Prostate gland (tissue), 2 donors: ENCODE results near the gene FOXP1. TPM values are rescaled to one million over a fixed set of nuclear protein-coding genes. Genes with fewer than 3 reads are reported as not detected.

Experiments used
- DNase-seq: peaks from one replicate; pipeline ENCODE4 v3.0.0-alpha.2; 2019; ENCODE audit warnings: low spot score
- H3K27ac ChIP-seq, 2 donors: fragments of 200-600 bp; sonication (generic); 2 replicates each; pipeline ENCODE4 v1.5.1; 2017 to 2019
- H3K27me3 ChIP-seq: fragments of 200-600 bp; sonication (generic); replicated peaks from 2 replicates; pipeline ENCODE4 v1.5.1; 2019; ENCODE audit not compliant: insufficient read depth
- H3K36me3 ChIP-seq, 2 donors: fragments of 200-600 bp; sonication (generic); 1 replicate in 1 of 2; 2 replicates in 1 of 2; pipeline versions ENCODE4 v1.5.1 to v1.8.1; 2017 to 2019
- H3K4me1 ChIP-seq: fragments of 200-600 bp; sonication (generic); replicated peaks from 2 replicates; pipeline ENCODE4 v1.5.1; 2019
- H3K4me3 ChIP-seq, 2 donors: fragments of 200-600 bp; sonication (generic); 2 replicates each; pipeline ENCODE4 v1.5.1; 2017 to 2019
- H3K9me3 ChIP-seq: fragments of 200-600 bp; sonication (generic); 2 replicates; pipeline ENCODE4 v1.5.1; 2017
- CTCF ChIP-seq, 4 experiments: fragments of 200-600 bp in 2 of 4; fragments of 450-650 bp in 2 of 4; sonication (generic) in 2 of 4; IDR thresholded peaks; 1 replicate in 3 of 4; 2 replicates in 1 of 4; pipeline ENCODE4 v1.5.1; 2016 to 2019; ENCODE audit warnings: antibody characterized with exemption in 4 of 4, mild to moderate bottlenecking in 2 of 4, moderate library complexity in 2 of 4
- POLR2A ChIP-seq: fragments of 450-650 bp; IDR thresholded peaks from one replicate; pipeline ENCODE4 v1.6.1; 2016; ENCODE audit warnings: antibody characterized with exemption, mild to moderate bottlenecking
- POLR2AphosphoS5 ChIP-seq: sonication (generic); formaldehyde crosslinking; IDR thresholded peaks from one replicate; pipeline ENCODE4 v1.6.1; 2017; ENCODE audit warnings: antibody characterized with exemption
- WGBS: methylation state at CpG from one replicate; pipeline ENCODE4 v1.1.5; 2018; 5-methylcytosine and 5-hydroxymethylcytosine counted together
- intact Hi-C: fragments of 100-400 bp; cut with DNase I; formaldehyde crosslinking; loops from one replicate; pipeline ENCODE4 v1.14.2; 2022
- total RNA-seq, 2 donors: library from RNA; depleted of rRNA; stranded (reverse); fragments of >200 nt; gene quantifications; one replicate each; pipeline ENCODE4 v1.1.0, GENCODE V29; 2016

FOXP1 gene
- total RNA-seq, 2 donors from 2014 or later: 133 to 156 TPM

- intact Hi-C loops: no loop called here
- Histone ChIP-seq H3K27me3 (no peaks in the 10 kb centered on the region), H3K36me3 (no peaks in the 10 kb centered on the region), H3K27ac (no peak overlapping the region), H3K4me3 (no peak overlapping the region), H3K9me3 (no peaks in the 10 kb centered on the region), H3K4me1 (no peaks in the 10 kb centered on the region)
- no peak for DNase-seq
- no peak for TF ChIP-seq POLR2A
- no peak for TF ChIP-seq POLR2AphosphoS5
- no peak for TF ChIP-seq CTCF (IDR thresholded peaks at IDR 0.05)
- WGBS: 61% methylated on average over 7 of the region's 7 CpGs
These were observed 198.5 kb downstream of the FOXP1 start for GRCh38 chr3:71384837-71385716.

- Histone ChIP-seq H3K4me1 (no peaks in the 10 kb centered on the region), H3K4me3 (no peak overlapping the region), H3K27ac (no peak overlapping the region), H3K27me3 (no peaks in the 10 kb centered on the region), H3K36me3 (no peaks in the 10 kb centered on the region), H3K9me3 (no peaks in the 10 kb centered on the region)
- intact Hi-C loops: no loop called here
- no peak for DNase-seq
- WGBS: 66% methylated on average over 3 of the region's 3 CpGs
- TF ChIP-seq CTCF (IDR thresholded peaks at IDR 0.05) (no peak), POLR2AphosphoS5 (no peak), POLR2A (no peak)
These were observed 199.1 kb downstream of the FOXP1 start for GRCh38 chr3:71384388-71384787.

GRCh38 chr3:71380096-71380495 lies 203.4 kb downstream of the FOXP1 start:
- H3K4me3 ChIP-seq: no peak overlapping the region
- intact Hi-C loops: no loop called here
- TF ChIP-seq CTCF (IDR thresholded peaks at IDR 0.05) (no peak), POLR2AphosphoS5 (no peak), POLR2A (no peak)
- WGBS: 81% methylated on average over 3 of the region's 3 CpGs
- no peaks in the 10 kb centered on the region for H3K36me3 ChIP-seq
- no peak overlapping the region for H3K27ac ChIP-seq
- H3K9me3 ChIP-seq: no peaks in the 10 kb centered on the region
- no peaks in the 10 kb centered on the region for H3K4me1 ChIP-seq
- DNase-seq: no peak
- no peaks in the 10 kb centered on the region for H3K27me3 ChIP-seq

- H3K9me3 ChIP-seq: no peaks in the 10 kb centered on the region
- H3K4me1 ChIP-seq: no peaks in the 10 kb centered on the region
- no peak for DNase-seq
- no peaks in the 10 kb centered on the region for H3K27me3 ChIP-seq
- no peak overlapping the region for H3K27ac ChIP-seq
- 92% methylated on average over 1 of the region's 1 CpG for WGBS
- no peak for TF ChIP-seq POLR2AphosphoS5
- no peak for TF ChIP-seq POLR2A
- no peak for TF ChIP-seq CTCF (IDR thresholded peaks at IDR 0.05)
- intact Hi-C loops: no loop called here
- H3K36me3 ChIP-seq: no peaks in the 10 kb centered on the region
- H3K4me3 ChIP-seq: no peak overlapping the region
These were observed 205.0 kb downstream of the FOXP1 start for GRCh38 chr3:71378509-71378908.

- Histone ChIP-seq H3K4me1 (no peaks in the 10 kb centered on the region), H3K27ac (no peak overlapping the region), H3K9me3 (no peaks in the 10 kb centered on the region), H3K4me3 (no peak overlapping the region), H3K36me3 (no peaks in the 10 kb centered on the region), H3K27me3 (no peaks in the 10 kb centered on the region)
- DNase-seq: no peak
- no peak for TF ChIP-seq CTCF (IDR thresholded peaks at IDR 0.05)
- TF ChIP-seq POLR2AphosphoS5: no peak
- TF ChIP-seq POLR2A: no peak
- WGBS: 96% methylated on average over 4 of the region's 4 CpGs
- intact Hi-C loops: no loop called here
These were observed 206.6 kb downstream of the FOXP1 start for GRCh38 chr3:71376911-71377310.
